Measurements from ENCODE around the gene CNTN6. TPM values are rescaled to one million over a fixed set of nuclear protein-coding genes. Genes with fewer than 3 reads are reported as not detected.

The CNTN6 gene
- total RNA-seq, 1 experiment from 2014 or later, result not detected

DNA sequence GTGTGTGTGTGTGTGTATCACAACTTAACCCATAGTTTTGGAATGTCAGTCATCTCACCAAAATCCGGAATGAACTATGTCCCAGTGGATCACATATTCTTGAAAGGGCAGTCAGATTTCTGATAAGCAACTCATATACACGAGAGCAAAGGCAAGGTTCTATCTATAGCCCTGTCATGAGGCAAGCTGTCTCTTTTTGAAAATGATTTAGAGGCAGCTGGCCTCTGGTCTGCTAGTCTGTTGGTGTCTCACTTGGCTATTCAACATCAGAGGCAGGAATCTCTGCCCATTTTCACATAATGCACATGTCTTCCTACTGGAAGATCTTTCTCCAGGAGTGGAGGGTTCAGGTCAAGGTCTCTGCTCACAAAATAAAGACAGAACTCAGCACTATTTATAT is 79.8 kb downstream of the CNTN6 start:
- DNase-seq (ENCODE audit: low read depth), result no peak

DNA sequence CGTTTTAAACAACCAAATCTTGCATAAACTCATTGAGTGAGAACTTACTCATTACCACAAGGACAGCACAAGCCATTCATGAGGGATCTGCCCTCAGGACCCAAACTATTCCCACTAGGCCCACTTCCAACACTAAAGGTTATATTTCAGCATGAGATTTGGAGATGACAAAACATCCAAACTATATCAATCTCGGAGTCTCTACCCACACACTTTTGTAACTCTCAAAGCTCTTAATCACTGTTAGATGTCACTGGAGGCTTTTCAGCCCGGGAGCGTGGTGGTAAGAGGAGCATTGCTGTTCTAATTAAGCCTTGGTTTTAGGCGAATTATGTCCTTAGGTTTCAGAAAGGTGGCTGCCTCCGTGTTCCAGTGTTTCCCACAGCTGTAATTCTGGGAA is 86.3 kb downstream of the CNTN6 start:
- no peak for DNase-seq (ENCODE audit: low read depth)

DNA sequence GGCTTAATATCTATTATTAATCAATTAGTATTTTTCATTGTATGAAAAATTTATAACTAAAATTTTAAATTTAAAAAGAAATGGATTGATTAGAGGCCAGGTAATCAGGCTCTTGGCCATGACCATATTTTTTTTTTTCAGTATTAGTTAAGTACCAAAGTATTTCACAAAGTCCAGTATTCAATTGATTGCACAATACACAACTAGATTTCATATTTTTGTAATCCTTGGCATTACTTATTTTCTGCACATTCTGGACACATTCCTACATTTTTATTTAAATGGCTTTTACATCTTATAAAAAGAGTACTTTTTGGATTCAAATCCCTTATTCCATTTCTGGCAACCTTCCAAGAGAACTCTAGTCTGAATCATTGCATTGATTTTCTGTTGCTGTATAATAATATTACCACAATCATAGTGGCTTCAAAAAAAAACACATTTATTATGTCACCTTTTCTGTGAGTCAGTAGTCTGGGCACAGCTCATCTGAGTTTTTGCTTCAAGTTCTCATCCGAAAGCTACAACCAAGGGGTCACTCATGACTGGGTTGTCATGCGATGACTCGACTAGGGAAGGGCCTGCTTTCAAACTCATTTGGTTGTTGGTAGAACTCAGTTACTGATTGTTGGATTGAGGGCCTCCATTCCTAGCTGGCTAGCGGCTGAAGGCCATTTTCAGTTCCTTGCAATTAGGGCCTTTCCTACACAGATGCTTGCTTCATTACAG is 90.7 kb downstream of the CNTN6 start:
- no peak for DNase-seq (ENCODE audit: low read depth)

DNA sequence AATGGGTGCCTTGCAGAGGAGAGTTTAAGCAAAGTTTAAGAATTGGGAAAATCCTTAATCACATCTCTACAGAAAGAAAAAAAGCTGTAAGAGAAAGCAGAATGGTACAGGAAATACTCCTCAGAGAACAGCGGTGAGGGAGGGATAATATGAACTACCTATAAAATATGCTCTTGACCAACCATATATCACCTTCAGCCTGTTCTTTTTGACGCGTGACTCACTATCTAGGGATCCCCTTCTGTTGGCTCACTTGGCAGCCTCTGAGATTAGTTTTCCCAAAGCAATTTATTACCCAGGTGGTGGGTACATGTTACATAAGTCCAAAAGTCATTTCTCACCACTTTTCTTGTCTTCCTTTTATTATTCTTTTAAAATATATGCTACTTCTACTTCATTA is 97.7 kb downstream of the CNTN6 start:
- no peak for DNase-seq (ENCODE audit: low read depth)

DNA sequence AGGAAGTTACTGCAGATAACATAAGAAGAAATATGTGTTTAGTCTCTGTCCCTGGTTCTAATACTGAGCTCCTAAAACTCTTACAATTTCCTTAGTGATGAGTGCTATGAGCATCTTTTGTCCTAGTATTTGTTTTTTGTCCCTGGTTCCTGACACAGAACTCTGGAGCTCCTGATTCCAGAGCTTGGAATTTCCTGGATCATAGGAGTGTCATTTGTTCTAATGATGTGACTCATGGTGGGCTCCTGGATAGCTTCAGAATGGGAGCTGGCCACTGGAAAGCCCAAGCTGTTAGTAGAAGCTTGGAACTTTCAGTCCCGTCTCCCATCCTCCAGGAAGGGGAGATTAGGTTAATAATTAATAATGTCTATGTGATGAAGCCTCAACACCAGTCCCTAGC is 98.2 kb downstream of the CNTN6 start:
- no peak for DNase-seq (ENCODE audit: low read depth)

DNA sequence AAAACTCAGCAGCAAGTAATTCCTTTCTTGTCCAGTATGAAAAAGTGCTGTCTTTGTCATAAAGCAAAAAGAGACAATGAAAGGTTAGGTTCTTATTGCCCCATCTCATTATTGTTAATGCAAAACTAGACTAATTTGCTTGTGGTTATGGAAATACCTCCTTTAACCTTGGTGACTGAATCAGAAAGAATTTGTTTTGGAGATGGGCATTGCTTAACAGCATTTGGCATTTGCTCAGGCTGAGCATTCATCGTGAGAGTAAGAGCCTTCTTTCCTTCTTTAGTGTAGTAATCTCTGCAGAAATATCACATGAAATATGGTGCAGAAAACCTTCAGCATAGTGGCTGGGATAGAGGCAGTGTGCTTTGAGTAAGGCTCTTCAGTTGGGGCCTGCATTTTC is 103.1 kb downstream of the CNTN6 start:
- no peak for DNase-seq (ENCODE audit: low read depth)

DNA sequence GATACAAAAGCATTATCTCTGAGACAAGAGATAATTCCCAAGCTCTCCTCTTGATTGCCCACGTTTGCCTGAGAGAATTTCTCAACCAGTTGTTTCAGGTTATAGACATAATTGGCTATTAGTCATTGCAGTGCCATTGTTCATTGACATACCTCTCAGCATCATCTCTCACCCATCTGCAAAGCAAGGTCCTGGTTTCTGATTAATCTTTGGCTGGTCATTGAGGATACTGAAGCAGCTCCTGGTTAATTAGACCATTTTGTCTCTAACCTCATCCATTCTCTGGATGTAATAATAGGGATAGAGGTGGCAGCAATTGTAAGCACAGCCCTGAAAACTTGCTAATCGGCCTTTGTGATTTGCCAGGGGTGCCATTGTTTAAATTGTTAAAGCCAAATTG is 104.2 kb downstream of the CNTN6 start:
- DNase-seq (ENCODE audit: low read depth), result no peak

DNA sequence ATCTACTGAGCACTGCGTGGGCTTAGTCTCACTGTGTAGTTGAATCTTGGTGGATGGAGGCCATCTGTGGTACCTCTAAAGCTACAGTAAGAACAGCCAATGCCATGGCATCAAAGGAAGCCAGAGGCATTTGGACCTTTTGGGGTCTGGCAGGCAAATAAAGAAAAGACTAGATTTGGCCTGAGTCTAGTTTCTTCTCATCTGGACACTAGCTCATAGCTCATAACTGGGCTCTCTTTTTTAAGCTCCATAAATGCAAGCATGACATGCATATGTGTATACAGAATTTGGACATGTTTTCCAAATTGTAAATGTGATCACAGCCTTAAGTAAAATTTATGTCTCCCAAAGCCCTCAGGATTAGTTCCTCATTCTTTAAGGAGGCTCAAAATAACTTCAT is 107.5 kb downstream of the CNTN6 start:
- DNase-seq (ENCODE audit: low read depth), result no peak

DNA sequence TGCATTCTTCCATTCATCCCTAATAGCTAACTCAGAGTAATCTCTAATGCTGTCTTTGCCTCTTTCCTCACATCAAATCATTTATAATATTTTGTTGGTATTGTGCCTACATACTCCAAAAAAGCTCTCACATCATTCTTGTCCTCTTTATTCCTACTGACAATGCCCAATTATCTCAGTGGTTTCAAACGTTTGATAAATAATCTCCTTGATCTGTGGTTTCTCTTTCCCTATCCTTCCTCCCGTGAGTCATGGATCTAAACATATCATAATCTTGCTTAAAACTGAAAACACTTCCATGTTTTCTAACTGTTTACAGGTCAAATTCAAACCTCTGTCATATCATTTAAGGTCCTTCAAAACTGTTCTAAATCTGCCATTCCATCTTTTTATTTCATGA is 115.1 kb downstream of the CNTN6 start:
- no peak for DNase-seq (ENCODE audit: low read depth)

DNA sequence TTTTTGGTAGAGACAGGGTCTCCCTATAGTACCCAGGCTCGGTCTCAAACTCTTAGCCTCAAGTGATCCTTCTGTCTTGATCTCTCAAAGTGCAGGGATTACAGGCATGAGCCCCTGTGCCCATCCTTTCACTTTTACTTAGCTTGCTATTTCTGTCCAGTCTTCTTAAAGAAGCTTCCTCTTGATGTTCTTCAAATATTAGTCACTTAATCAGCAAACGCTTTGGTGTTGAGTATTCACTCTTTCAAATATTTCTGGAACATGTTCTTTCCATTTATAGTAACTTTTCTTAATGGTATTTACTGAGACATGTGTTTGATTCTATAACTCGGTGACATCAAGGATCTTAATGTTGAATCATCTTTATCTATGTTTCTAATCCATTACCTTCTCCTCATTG is 122.1 kb downstream of the CNTN6 start:
- no peak for DNase-seq (ENCODE audit: low read depth)

DNA sequence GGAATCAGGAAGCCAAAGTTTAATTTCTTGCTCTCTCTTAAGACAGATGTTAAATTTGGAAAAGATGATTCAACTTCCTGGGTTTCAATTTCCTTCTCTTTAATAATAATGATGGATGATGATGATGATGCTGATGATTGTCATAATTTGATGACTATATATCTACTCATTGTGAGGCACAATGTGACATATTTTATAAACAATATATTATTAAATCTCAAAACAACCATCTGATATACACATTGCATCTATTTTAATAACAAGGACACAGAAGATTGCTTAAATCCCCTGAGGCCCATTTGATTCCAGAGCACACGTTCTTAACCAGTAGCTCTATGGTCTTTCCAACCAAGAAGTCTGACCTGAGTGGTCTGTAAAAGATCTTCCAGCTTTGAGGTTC is 124.0 kb downstream of the CNTN6 start:
- no peak for DNase-seq (ENCODE audit: low read depth)

DNA sequence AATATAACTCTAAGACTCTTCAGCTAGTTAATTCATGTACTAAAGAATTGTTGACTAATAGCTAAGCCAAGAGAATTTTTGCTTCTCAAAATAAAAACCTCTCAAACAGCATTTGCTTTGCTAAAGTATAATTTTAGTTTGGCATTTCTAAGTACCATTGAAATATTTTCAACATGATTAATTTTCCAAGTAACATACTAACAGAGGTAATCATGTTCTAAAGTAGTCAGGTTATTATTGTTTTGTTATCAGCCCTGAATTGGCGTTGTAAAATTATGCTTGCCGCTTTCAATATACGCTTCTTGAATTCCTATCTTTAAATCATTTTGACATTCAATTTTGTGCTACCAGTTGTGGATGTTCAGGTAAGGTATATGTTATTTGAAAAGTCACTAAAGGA is 134.3 kb downstream of the CNTN6 start:
- no peak for DNase-seq (ENCODE audit: low read depth)

DNA sequence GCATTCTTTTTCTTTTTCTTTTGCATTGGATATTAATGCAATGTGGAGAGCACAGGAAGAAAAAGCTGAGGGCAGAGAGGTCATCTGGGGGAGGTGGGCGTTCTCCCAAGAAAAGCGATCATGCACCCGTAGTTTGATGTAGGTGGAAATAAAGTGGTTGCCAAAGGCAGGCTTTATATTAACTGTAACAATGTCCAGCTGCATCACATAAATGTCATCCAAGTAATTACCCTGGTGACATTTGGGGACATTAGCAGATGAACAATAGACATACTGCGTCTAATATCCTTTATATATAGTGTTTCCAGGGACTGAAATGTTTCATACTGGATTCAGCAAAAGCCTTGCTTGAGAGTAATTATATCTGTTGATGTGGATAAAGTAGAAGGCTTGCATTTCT is 135.5 kb downstream of the CNTN6 start:
- no peak for DNase-seq (ENCODE audit: low read depth)

DNA sequence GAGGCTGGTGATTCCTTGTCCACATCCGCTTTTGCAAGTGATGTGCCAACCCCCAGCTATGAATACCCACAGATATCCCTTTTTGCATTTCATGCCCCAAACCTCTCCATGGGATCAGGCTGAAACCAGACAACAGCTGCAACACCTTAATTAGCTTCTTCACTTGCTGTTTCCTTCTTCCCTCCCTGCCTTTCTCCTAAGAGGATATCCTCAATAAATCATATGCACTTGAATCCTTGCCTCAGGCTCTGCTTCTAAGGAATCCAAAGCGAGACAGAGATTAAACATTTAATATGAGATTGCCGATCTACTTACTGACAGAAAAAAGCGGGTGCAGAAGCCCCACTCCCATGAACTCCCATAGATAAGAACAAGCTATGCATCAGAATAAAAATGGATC is 138.1 kb downstream of the CNTN6 start:
- DNase-seq (ENCODE audit: low read depth), result no peak

DNA sequence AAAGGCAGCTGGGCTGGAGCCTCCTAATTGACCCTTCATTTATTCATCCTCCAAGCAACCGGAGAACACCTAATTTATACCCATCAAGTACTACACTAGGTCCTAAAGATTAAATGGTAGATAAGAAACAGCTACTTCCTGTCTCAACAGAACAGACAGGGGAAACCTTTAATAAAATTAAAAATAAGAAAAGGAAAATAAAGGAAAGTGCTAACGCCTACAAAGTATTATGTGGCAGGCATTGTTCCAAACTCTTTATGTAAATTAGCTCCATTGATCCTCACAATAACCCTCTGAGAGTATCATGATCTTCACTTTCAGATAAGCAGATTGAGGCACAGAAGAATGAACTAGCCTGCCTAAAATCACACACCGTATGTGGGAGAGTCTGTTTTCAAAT is 139.5 kb downstream of the CNTN6 start:
- no peak for DNase-seq (ENCODE audit: low read depth)

DNA sequence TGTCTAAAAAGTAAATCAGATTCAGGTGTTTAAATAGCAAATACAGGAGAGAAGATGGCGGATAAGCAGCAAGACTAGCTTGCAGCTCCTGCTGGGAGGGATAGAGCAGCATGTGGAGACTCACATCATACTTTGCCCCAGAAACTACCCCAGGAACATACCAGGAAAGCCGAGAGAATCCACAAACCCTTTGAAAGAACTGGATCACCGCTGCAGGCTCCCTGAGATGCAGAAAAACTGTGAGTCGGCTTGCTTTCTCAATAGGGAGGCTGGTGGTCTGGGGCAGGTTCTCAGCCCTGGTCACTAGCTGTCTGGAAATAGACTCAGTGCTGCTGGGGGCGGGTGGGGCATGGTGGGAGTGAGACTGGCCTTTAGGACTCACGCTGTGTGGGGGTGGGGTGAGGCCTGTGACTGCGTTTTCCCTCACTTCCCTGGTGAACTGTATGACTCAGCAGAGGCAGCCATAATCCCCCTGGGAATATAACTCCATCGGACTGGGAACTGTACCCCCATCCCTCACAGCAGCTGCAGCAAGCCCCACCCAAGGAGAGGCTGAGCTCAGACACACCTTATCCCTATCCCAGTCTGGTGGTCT is 142.8 kb downstream of the CNTN6 start:
- no peak for DNase-seq (ENCODE audit: low read depth)

DNA sequence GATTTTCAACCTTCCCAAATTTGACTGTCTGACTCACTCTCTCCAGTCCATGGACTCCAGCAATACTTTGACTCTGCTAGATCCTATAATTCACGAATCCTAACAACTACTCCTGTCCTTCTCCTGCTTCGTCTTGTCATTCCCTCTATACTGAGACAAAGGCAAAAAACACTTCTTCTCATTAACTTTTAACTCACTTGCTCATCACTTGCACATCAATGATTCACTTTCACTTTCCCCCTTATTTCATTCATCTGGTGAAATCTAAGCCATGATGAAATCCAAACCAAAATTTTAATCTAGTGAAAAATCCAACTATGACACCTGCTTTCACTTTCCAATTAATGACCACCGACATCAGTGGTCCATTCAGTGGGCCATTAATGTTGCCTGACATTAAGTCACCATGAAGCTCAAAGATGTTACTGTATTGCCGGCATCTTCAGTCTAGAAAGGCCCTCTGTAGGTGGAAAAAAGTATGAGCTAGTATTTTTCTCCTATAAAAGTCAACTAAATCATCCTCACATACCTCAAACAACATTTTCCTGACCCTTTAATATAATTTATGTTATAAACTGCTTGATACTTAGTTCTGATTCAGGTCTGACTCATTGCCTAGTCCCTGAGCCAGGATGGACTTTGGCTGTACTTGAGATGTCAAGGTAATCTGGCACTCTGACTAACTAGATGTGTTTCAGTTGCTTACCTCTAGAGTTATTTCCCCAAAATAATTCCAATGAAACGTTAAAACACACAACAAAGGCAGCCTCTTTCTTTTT is 158.6 kb downstream of the CNTN6 start:
- DNase-seq (ENCODE audit: low read depth), result no peak

DNA sequence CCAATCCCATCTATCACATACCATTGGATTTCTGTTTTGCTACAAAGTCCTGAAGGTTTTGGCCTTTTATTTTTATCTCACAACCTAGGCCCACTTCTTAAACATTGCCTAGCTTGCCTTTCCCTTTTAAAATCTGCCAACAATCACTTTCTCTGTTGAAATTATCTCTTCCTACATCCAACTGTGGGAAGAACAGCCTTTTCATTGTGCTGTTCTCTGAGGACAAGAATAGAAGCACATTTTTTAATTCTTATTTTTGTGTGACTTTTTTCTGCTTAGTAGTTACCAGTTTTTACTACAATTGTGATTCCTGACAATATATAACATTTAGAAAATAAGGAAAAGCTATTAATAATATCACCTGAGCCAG is 159.2 kb downstream of the CNTN6 start:
- DNase-seq (ENCODE audit: low read depth), result no peak

DNA sequence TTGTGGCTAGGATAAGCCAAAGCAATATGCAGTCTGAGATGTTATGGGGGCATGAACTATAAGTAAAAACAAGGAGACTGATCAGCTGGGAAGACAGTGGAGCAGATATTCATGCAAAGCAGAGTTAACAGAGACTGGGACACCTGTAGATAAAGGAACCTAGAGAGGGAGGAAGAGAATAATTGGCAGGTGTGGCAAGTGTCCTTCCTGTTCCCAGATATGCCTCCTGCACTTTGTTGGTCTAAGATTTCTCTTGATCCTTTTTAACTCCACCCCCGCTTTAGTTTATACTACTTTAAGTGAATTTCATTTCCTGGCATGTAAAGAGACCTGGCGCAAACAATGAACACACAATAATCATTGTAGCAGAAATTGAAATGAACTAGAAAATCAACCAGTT is 169.4 kb downstream of the CNTN6 start:
- no peak for DNase-seq (ENCODE audit: low read depth)

DNA sequence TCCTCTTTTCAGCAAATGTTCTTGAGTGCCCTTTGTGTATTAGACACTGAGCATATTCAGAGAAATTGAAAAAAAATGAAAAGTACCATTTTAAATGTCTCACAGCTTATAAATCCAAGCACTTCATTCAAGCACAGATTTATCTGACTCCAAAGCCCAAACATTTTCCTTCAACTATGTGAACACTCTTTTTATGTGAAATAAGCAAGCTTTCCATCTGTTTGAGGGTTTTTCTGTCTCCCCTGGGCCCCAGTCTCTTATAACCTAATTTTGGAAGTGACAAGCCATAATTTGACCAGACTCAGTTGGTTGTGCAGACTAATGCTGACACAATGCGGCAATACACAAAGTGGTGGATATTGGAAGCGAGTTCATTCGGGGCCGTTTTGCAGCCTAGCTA is 170.3 kb downstream of the CNTN6 start:
- DNase-seq (ENCODE audit: low read depth), result no peak

DNA sequence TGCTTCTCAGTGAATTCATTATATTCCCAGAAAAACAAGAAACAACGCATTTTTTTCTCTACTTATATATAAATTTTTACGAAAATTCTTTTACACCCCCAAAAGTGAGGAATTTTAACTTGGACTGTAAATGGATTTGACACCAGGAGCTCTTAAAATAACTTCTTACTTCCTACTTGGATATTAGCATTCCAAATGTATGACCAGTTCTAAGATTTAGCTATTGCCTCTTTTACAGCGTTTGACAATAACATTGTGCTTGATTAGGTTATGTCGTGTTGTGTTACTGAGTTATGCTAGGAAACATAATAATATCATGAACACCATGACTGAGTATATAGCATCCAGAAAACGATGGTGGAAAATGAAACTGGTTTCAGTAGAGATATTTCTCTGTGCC is 177.0 kb downstream of the CNTN6 start:
- DNase-seq (ENCODE audit: low read depth), result no peak

DNA sequence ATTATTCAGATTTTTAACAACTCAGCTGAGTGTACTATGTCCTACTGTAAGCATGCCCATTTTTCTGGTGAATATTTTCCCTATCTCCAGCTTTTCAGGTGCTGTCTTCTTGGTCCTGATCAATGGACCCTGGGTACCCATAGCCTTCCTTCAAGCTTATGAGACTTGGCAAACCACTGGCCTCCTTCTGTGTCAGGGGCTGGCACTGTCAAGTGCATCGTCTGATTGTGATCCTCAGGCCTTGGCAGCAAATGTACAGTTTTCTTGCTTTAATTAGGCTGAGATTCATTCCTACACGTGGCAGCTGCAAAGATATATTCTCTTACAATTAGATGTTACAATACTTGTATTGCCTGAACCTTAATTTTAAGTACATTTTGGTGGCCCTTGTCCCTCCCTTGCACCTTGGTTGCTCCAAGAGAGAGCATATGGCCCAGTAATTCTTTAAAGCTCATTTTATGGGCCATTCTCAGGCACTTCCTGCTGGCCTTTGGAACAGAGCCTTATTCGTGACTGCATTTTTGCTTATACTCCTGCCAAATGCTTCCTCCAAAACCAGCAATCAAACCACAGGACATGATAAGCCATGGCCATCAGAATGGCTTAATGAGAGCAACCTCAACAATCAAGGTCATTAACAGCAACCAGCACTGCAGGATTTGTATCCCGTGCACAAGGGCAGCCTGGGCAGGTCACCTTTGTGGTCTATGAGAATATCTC is 179.9 kb downstream of the CNTN6 start:
- DNase-seq (ENCODE audit: low read depth), result no peak

DNA sequence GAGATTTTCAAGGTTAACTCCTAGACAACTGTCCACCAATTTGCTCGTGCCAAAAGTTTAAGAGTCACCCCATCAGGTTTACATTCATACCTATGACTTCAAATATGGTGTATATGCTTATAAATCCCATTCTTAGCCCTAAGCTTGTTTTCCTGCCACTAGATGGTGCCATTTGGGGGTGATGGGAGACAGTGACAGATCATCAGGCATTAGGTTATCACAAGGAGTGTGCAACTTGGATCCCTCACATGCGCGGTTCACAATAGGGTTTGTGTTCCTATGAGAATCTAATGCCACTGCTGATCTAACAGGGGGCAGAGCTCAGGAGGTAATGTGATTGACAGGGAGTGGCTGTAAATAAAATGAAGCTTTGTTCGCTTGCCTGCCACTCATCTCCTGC is 182.7 kb downstream of the CNTN6 start:
- no peak for DNase-seq (ENCODE audit: low read depth)

Data from Daoy (cell line).